HCT116 (cell line): ENCODE results near the gene ACVR1.

Experiments used
- CTCF ChIP-seq, 3 experiments: fragments of 200-600 bp in 1 of 3; sonication (generic) in 1 of 3; IDR thresholded peaks in 2 of 3; conservative IDR thresholded peaks in 1 of 3; 2 replicates each; pipeline ENCODE4 v1.5.1; 2012 to 2017; ENCODE audit warnings: low read depth in 2 of 3, low read length in 2 of 3, antibody characterized with exemption in 1 of 3, borderline replicate concordance in 1 of 3, control low read depth in 1 of 3, mild to moderate bottlenecking in 1 of 3, mixed read lengths in 1 of 3, mixed run types in 1 of 3, moderate library complexity in 1 of 3; ENCODE audit not compliant: insufficient read depth in 1 of 3
- POLR2A ChIP-seq: IDR thresholded peaks from 2 replicates; pipeline ENCODE4 v1.7.0; 2011; ENCODE audit warnings: borderline replicate concordance; ENCODE audit not compliant: insufficient read depth, insufficient read length; ENCODE audit errors: extremely low read depth

- TF ChIP-seq POLR2A (no peak), CTCF (IDR thresholded peaks at IDR 0.05 in 2 of 3, conservative IDR thresholded peaks at IDR 0.05 in 1 of 3; ENCODE audit: borderline replicate concordance in 1 of 3, insufficient read depth in 1 of 3, low read depth in 2 of 3, low read length in 2 of 3) (no peak)
These were observed 37.5 kb downstream of the ACVR1 start for GRCh38 chr2:157838442-157839161.
